GM12891 (cell line): Measurements from ENCODE around the gene SCAF1.

Experiments used
- POLR2A ChIP-seq: IDR thresholded peaks from 2 replicates; pipeline ENCODE4 v1.6.1; 2011; ENCODE audit warnings: low read depth, low read length, control low read depth
- POLR2AphosphoS5 ChIP-seq: IDR thresholded peaks from 2 replicates; pipeline ENCODE4 v1.6.1; 2011; ENCODE audit warnings: low read depth, low read length, control low read depth
- SPI1 ChIP-seq: IDR thresholded peaks from 2 replicates; pipeline ENCODE4 v1.6.1; 2011; ENCODE audit warnings: low read depth, low read length, control low read depth

DNA sequence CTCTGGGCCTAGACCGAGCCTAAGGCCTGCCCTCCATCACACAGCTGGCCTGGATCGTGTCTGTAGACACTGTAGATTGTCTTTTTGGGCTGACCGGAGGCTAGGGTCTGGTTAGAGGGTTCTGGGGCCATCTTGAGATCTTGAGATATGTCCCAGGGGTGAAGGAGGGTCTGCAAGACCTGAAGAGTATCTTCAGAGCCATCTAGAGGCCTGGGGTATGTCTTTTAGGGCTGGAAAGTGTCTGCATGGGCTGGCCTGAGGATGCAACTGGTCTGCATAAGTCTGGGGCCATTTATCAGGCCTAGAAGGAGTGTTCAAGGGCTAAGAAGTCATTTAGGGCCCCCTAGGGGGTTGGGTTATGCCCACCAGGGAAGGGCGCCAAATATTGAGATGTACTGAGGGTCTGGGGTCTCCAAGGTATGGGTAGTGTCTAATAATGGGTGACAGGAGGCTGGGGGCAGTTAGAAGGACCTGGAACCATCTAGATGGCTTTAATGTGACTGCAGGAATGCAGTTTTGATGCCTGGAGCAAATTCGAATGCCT lies 555 bp downstream of the SCAF1 start:
- TF ChIP-seq SPI1 (no peak), POLR2A (no peak), POLR2AphosphoS5 (no peak)
